DND-41 (cell line): Measurements from ENCODE around the gene MAN2A1.

ENCODE experiments used
- EZH2 ChIP-seq: IDR thresholded peaks from 3 replicates; pipeline ENCODE4 v1.6.1; 2012; ENCODE audit warnings: borderline replicate concordance, low read depth, mild to moderate bottlenecking, moderate library complexity, low read length, inconsistent platforms; ENCODE audit not compliant: severe bottlenecking
- TF ChIP-seq, protein P1 (sequence below): IDR thresholded peaks from 2 replicates; pipeline ENCODE4 v1.5.1; 2012; ENCODE audit warnings: borderline replicate concordance, low read length, moderate library complexity, mild to moderate bottlenecking; ENCODE audit not compliant: poor library complexity, severe bottlenecking; ENCODE audit errors: extremely low read depth

DNA sequence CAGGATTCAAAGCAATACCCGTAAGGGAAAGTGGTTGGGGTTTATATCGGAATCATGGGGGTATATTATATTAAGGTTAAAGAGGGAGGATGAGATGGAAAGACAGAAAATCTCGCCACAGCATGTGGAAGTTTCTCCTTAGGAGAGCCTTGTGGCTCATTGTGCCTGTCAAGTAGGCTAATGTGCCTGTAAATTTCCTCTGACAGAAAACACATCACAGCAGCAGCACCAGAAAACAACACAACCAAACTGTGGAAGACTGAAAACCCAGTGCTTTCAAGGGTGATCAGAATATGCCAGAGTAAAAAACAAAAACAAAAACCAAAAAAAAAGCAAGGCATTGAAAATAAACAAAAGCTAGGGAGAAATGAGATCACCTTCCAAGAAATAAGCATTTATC is 11.3 kb upstream of the MAN2A1 start:
- no peak for TF ChIP-seq EZH2
- TF ChIP-seq, protein P1, sequence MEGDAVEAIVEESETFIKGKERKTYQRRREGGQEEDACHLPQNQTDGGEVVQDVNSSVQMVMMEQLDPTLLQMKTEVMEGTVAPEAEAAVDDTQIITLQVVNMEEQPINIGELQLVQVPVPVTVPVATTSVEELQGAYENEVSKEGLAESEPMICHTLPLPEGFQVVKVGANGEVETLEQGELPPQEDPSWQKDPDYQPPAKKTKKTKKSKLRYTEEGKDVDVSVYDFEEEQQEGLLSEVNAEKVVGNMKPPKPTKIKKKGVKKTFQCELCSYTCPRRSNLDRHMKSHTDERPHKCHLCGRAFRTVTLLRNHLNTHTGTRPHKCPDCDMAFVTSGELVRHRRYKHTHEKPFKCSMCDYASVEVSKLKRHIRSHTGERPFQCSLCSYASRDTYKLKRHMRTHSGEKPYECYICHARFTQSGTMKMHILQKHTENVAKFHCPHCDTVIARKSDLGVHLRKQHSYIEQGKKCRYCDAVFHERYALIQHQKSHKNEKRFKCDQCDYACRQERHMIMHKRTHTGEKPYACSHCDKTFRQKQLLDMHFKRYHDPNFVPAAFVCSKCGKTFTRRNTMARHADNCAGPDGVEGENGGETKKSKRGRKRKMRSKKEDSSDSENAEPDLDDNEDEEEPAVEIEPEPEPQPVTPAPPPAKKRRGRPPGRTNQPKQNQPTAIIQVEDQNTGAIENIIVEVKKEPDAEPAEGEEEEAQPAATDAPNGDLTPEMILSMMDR: no peak
